Right hindlimb (tissue), 1 donor: ENCODE data around the gene DLGAP3.
"Not testable (repeated sequence)": the region's sequence is repeated elsewhere in the genome, so short reads cannot be mapped to it uniquely, and the experiment has no call there.

Experiments
- DNase-seq: peaks from one replicate; pipeline ENCODE4 v3.0.0-alpha.2; 2018

The DLGAP3 gene

DNA sequence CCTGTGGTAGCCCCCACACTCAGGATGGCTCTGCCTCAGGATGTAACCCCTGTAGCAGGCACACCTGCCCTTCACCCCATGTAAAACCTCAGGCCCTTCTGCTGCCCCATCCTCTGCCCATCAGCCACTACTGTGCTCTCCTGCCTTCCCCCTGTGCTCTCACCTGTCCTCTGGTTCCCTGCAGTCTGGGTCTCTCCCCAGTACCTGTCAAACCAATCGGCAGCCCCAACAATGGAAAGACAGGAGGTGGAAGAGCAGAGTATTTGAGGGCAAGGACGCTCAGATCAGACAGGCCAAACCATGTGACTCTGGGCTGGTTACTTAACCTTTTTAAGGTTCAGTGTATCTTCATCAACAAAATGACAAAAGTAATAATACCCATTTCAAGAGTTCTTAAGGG is 100.8 kb downstream of the DLGAP3 start:
- DNase-seq = no peak

DNA sequence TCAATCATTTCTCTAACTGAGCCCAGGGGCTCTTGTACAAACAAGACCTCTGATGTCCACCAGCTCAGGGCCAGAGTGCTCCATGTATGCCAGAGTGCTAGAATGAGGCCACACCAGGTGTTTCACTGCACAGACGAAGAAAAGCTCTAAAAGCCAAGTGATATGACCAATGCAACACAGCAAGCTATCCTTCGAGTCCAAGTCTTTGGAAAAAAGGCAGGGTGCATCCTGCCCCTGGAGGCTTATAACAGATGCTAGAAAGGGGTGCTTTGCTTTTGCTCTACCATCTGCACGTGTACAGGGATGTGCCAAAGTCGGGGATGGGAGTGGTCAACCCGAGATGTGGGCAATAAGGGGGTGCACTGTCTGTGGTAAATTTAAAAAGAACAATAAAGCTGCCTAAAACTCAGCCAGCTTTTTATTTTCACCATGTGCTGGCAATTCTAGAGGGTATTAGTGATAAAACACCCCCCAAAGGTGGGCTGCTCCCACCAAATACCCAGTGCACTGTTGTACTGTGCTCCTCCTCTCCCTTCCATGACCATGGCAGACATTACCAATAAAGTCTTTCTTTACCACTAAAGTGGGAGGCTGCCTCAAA is 102.0 kb downstream of the DLGAP3 start:
- no peak for DNase-seq

DNA sequence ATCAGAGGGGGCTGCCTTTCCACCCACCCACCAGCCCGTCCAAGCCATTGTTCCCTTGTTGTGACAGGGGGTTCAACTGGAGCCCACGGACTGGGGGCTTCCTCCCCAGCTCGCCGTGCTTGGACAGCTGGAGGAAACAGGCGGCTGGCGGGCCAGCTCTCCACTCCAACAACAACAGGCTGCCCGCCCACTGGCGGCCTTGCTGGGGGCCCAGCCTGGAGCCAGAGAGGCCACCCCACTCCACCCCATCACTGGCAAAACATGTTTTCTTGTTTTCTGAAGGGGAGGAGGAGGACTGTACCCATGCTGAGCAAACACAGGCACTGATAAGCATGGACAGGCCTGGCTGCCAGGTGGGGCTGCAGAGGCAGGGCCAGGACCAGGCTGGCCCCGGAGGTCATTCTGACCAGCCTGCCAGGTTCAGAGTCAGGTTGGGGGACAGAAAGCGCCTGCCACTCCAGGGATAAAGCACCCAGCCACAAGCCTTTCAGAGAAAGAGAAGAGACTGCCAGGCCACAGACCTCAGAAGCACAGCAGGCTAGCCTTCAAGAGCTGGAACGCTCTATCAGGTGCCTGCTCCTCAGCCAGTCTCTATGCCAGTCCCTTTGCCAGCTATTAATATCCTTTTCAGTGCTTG is 103.9 kb downstream of the DLGAP3 start:
- no peak for DNase-seq

DNA sequence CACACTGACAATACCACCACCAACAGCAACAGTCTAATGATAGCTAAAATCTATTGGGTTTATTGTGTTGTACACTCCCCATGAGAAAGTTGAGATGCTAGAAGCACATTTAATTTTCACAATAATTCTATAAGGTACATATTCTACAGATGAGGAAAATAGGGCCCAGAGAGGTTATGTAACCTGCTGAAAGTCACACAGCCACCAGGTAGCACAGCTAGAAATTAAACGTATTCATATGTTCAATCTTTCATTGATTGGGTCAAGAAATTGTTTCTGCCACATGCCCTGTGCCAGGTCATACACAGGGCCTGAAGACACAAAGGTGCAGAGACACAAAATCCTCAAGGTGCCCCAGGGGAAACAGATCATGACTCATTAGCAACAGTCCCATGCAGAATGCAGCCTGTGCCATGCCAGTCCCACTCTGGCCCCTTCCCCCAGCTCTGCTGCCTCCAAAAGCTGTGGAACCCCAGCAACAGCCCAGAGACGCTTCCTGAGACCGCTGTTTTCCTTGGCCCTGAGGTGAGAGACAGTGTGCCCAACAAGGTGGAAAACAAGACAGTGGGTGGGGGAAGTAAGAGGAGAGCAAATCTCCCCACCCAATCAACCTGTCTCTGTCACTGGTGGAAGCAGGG is 104.5 kb downstream of the DLGAP3 start:
- no peak for DNase-seq

DNA sequence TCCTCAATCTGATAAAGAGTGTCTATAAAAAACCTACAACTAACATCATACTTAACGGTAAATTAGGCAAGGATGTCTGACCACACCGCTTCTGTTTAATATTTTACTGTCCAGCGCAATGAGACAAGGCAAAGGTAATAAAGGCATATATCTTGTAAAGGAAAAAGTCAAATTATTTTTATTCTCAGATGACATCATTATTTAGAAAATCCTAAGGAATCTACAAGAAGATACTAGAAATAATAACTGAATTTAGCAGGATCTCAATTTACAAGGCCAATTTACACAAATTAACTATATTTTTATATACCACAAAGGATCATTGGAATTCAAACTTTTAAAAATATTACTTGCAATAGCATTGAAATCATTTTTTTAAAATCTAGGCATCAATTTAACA is 107.2 kb downstream of the DLGAP3 start:
- no peak for DNase-seq

DNA sequence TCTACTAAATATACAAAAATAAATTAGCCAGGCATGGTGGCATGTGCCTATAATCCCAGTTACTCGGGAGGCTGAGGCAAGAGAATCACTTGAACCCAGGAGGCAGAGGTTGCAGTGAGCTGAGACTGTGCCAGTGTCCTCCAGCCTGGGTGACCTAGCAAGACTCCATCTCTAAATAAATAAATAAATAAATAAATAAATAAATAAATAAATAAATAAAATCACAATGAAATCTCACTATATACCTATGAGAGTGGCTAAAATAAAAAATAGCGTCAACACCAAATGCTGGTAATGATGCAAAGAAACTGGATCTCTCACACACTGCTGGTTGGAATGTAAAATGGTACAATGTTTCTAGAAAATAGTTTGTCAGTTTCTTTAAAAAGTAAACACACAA is 110.6 kb downstream of the DLGAP3 start:
- DNase-seq = not testable (repeated sequence)

DNA sequence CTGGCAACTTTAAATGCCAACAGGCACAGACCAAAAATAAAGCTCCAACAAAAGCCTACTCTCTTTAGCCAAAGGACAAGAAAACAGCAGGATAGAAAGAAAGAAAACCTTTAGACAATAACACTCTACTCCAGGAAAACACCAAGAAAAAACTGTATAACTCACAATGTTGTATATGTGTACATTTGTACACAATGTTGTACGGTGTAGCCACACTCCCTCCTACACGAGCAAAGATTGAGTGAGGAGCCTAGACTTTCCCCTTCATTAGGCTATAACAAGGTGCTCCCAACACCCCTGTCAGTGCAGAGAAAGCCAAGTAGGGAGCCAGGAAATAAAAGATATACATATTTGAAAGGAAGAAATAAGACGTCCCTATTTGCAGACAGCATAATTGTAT is 112.7 kb downstream of the DLGAP3 start:
- no peak for DNase-seq

DNA sequence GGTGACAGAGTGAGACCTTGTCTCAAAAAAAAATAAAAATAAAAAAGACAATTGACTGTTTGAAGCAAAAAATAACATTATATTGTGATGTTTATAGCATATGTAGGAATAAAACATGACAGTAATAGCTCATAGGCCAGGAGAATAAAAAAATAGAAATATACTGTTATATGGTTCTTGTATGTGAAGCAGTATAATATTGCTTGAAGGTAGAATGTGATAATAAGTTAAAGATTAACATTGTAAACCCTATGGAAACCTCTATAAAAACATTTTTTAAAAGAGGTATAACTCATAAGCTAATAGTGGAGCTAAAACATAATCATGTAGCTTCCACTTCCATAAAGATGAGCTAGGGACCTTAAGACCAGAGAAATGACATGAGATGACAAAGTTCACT is 113.1 kb downstream of the DLGAP3 start:
- no peak for DNase-seq
